Tibial artery (tissue), 4 donors: ENCODE measurements around the gene CEP350.

Source experiments
- DNase-seq, 2 donors: peaks; one replicate each; pipeline ENCODE4 v3.0.0-alpha.2; 2019
- H3K27ac ChIP-seq, 2 donors: fragments of 200-600 bp; sonication (generic) in 1 of 2; 1 replicate in 1 of 2; 2 replicates in 1 of 2; pipeline ENCODE4 v1.5.1; 2018 to 2019; ENCODE audit warnings: mild to moderate bottlenecking in 1 of 2
- H3K27me3 ChIP-seq, 2 donors: fragments of 200-600 bp; sonication (generic) in 1 of 2; one replicate each; pipeline versions ENCODE4 v1.5.1 to v1.6.0; 2016 to 2019
- H3K36me3 ChIP-seq, 3 donors: fragments of 200-600 bp; sonication (generic) in 2 of 3; one replicate each; pipeline ENCODE4 v1.5.1; 2016 to 2019; ENCODE audit warnings: mild to moderate bottlenecking in 2 of 3
- H3K4me1 ChIP-seq, 4 donors: fragments of 200-600 bp; sonication (generic) in 2 of 4; 1 replicate in 3 of 4; 2 replicates in 1 of 4; pipeline ENCODE4 v1.5.1; 2016 to 2019
- H3K4me3 ChIP-seq, 2 donors: fragments of 200-600 bp; sonication (generic) in 1 of 2; 1 replicate in 1 of 2; 2 replicates in 1 of 2; pipeline ENCODE4 v1.5.1; 2018 to 2019; ENCODE audit warnings: mild to moderate bottlenecking in 2 of 2
- H3K9me3 ChIP-seq, 3 donors: fragments of 200-600 bp; sonication (generic) in 1 of 3; one replicate each; pipeline ENCODE4 v1.5.1; 2016 to 2019
- CTCF ChIP-seq, 2 experiments: fragments of 200-600 bp in 1 of 2; fragments of 450-650 bp in 1 of 2; IDR thresholded peaks; one replicate each; pipeline ENCODE4 v1.5.1; 2017 to 2019; ENCODE audit warnings: antibody characterized with exemption in 2 of 2, mild to moderate bottlenecking in 1 of 2, moderate library complexity in 1 of 2
- intact Hi-C: fragments of 100-400 bp; cut with DNase I; formaldehyde crosslinking; loops from one replicate; pipeline ENCODE4 v1.15.0; 2023; ENCODE audit warnings: low total_unique reads

CEP350 gene

GRCh38 chr1:179978199-179979079 is 23.8 kb downstream of the CEP350 start:
- no peak overlapping the region for H3K4me3 ChIP-seq
- no peaks in the 10 kb centered on the region for H3K9me3 ChIP-seq
- intact Hi-C loops = no loop called here
- peaks cover 0 to 31% (median 4%) of the 10 kb centered on the region in 4 donors for H3K4me1 ChIP-seq
- no peaks in the 10 kb centered on the region for H3K27me3 ChIP-seq
- no peak for DNase-seq
- no peaks in the 10 kb centered on the region for H3K36me3 ChIP-seq
- H3K27ac ChIP-seq = no peak overlapping the region
- TF ChIP-seq CTCF (IDR thresholded peaks at IDR 0.05) = no peak

- TF ChIP-seq CTCF (IDR thresholded peaks at IDR 0.05) = no peak
- Histone ChIP-seq H3K27me3 (no peaks in the 10 kb centered on the region), H3K36me3 (peaks cover 0 to 12% (median 5%) of the 10 kb centered on the region in 3 donors), H3K4me3 (no peak overlapping the region), H3K4me1 (no peaks in the 10 kb centered on the region), H3K9me3 (no peaks in the 10 kb centered on the region), H3K27ac (no peak overlapping the region)
- intact Hi-C loops = no loop called here
- no peak for DNase-seq
Measured at GRCh38 chr1:179984101-179984500, 29.5 kb downstream of the CEP350 start.

GRCh38 chr1:179984942-179985341 is 30.3 kb downstream of the CEP350 start:
- Histone ChIP-seq H3K27ac (no peak overlapping the region), H3K9me3 (no peaks in the 10 kb centered on the region), H3K4me3 (no peak overlapping the region), H3K4me1 (no peaks in the 10 kb centered on the region), H3K36me3 (peaks cover 4 to 12% (median 5%) of the 10 kb centered on the region in 3 donors), H3K27me3 (no peaks in the 10 kb centered on the region)
- no peak for TF ChIP-seq CTCF (IDR thresholded peaks at IDR 0.05)
- intact Hi-C loops = no loop called here
- DNase-seq = no peak

- no peak for DNase-seq
- peaks cover 21 to 30% (median 27%) of the 10 kb centered on the region in 3 donors for H3K36me3 ChIP-seq
- intact Hi-C loops = no loop called here
- H3K9me3 ChIP-seq = no peaks in the 10 kb centered on the region
- H3K27me3 ChIP-seq = no peaks in the 10 kb centered on the region
- H3K4me3 ChIP-seq = no peak overlapping the region
- no peak overlapping the region for H3K27ac ChIP-seq
- no peaks in the 10 kb centered on the region for H3K4me1 ChIP-seq
- no peak for TF ChIP-seq CTCF (IDR thresholded peaks at IDR 0.05)
Measured at GRCh38 chr1:179990847-179991246, 36.2 kb downstream of the CEP350 start.

- Histone ChIP-seq H3K27me3 (no peaks in the 10 kb centered on the region), H3K4me1 (no peaks in the 10 kb centered on the region), H3K27ac (no peak overlapping the region), H3K36me3 (peaks cover 21 to 34% (median 24%) of the 10 kb centered on the region in 3 donors), H3K9me3 (no peaks in the 10 kb centered on the region), H3K4me3 (no peak overlapping the region)
- no peak for TF ChIP-seq CTCF (IDR thresholded peaks at IDR 0.05)
- intact Hi-C loops = no loop called here
- no peak for DNase-seq
Measured at GRCh38 chr1:179995576-179995975, 41.0 kb downstream of the CEP350 start.
